HEK293T (cell line): Measurements from ENCODE around the gene INSIG2.
A peak's percentile ranks its signal among the peaks of the same experiment; 100 is the strongest.

Experiments
- CTCF ChIA-PET: fragments of 350-600 bp; formaldehyde crosslinking; extraction: SDS; loops from one replicate; lab custom pipeline; 2021; ENCODE audit warnings: antibody characterized with exemption, inconsistent platforms; lab: Yijun Ruan, JAX
- POLR2A ChIA-PET: fragments of 350-600 bp; formaldehyde crosslinking; extraction: SDS; loops from one replicate; lab custom pipeline; 2020; ENCODE audit warnings: antibody characterized with exemption, inconsistent platforms; lab: Yijun Ruan, JAX
- DNase-seq: peaks from one replicate; pipeline ENCODE4 v3.0.0; 2012; ENCODE audit warnings: mixed read lengths; ENCODE audit errors: extremely low spot score
- ARNT ChIP-seq: fragments of 450-650 bp; IDR thresholded peaks from 2 replicates; pipeline ENCODE4 v1.6.1; 2017; ENCODE audit warnings: mild to moderate bottlenecking
- BHLHE40 ChIP-seq: fragments of 450-650 bp; IDR thresholded peaks from 2 replicates; pipeline ENCODE4 v1.6.1; 2016; ENCODE audit warnings: mild to moderate bottlenecking, moderate library complexity, borderline replicate concordance
- CTBP1 ChIP-seq: fragments of 450-650 bp; IDR thresholded peaks from 2 replicates; pipeline ENCODE4 v1.6.1; 2016; ENCODE audit warnings: borderline replicate concordance
- ELF4 ChIP-seq: fragments of 450-650 bp; IDR thresholded peaks from 2 replicates; pipeline ENCODE4 v1.6.1; 2017; ENCODE audit warnings: antibody characterized with exemption
- FOXA1 ChIP-seq: fragments of 450-650 bp; IDR thresholded peaks from 2 replicates; pipeline ENCODE4 v1.6.1; 2016; ENCODE audit warnings: mild to moderate bottlenecking
- FOXK2 ChIP-seq: fragments of 450-650 bp; IDR thresholded peaks from 2 replicates; pipeline ENCODE4 v1.6.1; 2016; ENCODE audit warnings: mild to moderate bottlenecking
- FOXM1 ChIP-seq: fragments of 450-650 bp; IDR thresholded peaks from 2 replicates; pipeline ENCODE4 v1.6.1; 2017; ENCODE audit warnings: mild to moderate bottlenecking, borderline replicate concordance
- HDGF ChIP-seq: fragments of 450-650 bp; IDR thresholded peaks from 2 replicates; pipeline ENCODE4 v1.6.1; 2017; ENCODE audit warnings: antibody characterized with exemption, borderline replicate concordance
- L3MBTL2 ChIP-seq: fragments of 450-650 bp; conservative IDR thresholded peaks from 2 replicates; pipeline ENCODE4 v1.6.1; 2016; ENCODE audit warnings: mild to moderate bottlenecking
- LEF1 ChIP-seq: fragments of 450-650 bp; IDR thresholded peaks from 2 replicates; pipeline ENCODE4 v1.6.1; 2017; ENCODE audit warnings: mild to moderate bottlenecking, borderline replicate concordance
- NFRKB ChIP-seq: fragments of 450-650 bp; IDR thresholded peaks from 2 replicates; pipeline ENCODE4 v1.6.1; 2016; ENCODE audit warnings: mild to moderate bottlenecking, moderate library complexity
- SP1 ChIP-seq: fragments of 450-650 bp; IDR thresholded peaks from 2 replicates; pipeline ENCODE4 v1.6.1; 2017
- SUZ12 ChIP-seq: fragments of 450-650 bp; IDR thresholded peaks from 2 replicates; pipeline ENCODE4 v1.6.1; 2016; ENCODE audit warnings: mild to moderate bottlenecking
- TARDBP ChIP-seq: fragments of 450-650 bp; IDR thresholded peaks from 2 replicates; pipeline ENCODE4 v1.6.1; 2016
- ZNF384 ChIP-seq: fragments of 450-650 bp; IDR thresholded peaks from 2 replicates; pipeline ENCODE4 v1.6.1; 2016
- TF ChIP-seq, protein P1 (sequence below): fragments of 450-650 bp; IDR thresholded peaks from 2 replicates; pipeline ENCODE4 v1.6.1; 2016

INSIG2 gene

GRCh38 chr2:118047380-118047826, 40.9 kb upstream of the INSIG2 start:
- CTCF ChIA-PET: interaction anchor here (0.8 to 2.3 kb wide), 12 partner anchors 8 to 808 kb away, joined by 3 to 11 read pairs (median 4); no protein-coding TSS in a partner anchor
- TF ChIP-seq FOXM1: no peak
- DNase-seq: no peak
- POLR2A ChIA-PET: interaction anchor here (1.1 to 1.4 kb wide), 2 partner anchors 10 to 138 kb away, joined by 4 to 5 read pairs; no protein-coding TSS in a partner anchor

- DNase-seq: no peak
- POLR2A ChIA-PET: interaction anchor here (1.4 kb wide), 1 partner anchor 9 kb away, joined by 5 read pairs; no protein-coding TSS in a partner anchor
- CTCF ChIA-PET: interaction anchor here (0.8 kb wide), 1 partner anchor 35 kb away, joined by 3 read pairs; no protein-coding TSS in a partner anchor
- TF ChIP-seq ZNF384: no peak
- TF ChIP-seq SUZ12: no peak
- no peak for TF ChIP-seq BHLHE40
- no peak for TF ChIP-seq FOXK2
- no peak for TF ChIP-seq L3MBTL2
- no peak for TF ChIP-seq LEF1
- TF ChIP-seq FOXM1: no peak
- no peak for TF ChIP-seq HDGF
- no peak for TF ChIP-seq FOXA1
These were observed 39.9 kb upstream of the INSIG2 start for GRCh38 chr2:118048401-118048800.

- POLR2A ChIA-PET: no interaction called here
- CTCF ChIA-PET: no interaction called here
These were observed 39.0 kb upstream of the INSIG2 start for GRCh38 chr2:118049140-118049815.

DNA sequence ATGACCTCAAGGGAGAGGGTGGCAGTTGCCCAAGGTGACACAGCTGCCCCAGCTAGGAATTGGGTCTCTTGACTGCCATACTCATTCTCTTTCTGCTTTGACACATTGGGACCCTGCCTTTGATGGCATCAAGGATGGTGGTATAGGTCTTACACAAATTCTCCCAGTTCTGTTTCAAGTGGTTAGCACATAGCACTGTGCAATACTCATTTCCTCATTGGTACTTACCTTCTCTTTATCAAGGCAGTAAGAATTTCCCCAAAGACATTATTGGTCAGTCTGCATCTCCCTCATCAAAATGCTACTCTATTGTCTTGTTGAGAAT, 38.5 kb upstream of the INSIG2 start:
- ChIA-PET CTCF (no interaction called here), POLR2A (interaction anchor here (2.1 kb wide), 1 partner anchor 11 kb away, joined by 7 read pairs; no protein-coding TSS in a partner anchor)
- no peak for TF ChIP-seq BHLHE40
- no peak for TF ChIP-seq HDGF
- TF ChIP-seq LEF1: no peak
- no peak for TF ChIP-seq FOXA1
- TF ChIP-seq L3MBTL2: no peak
- TF ChIP-seq FOXK2: no peak
- no peak for TF ChIP-seq FOXM1
- TF ChIP-seq CTBP1: no peak
- TF ChIP-seq NFRKB: no peak
- TF ChIP-seq, protein P1, sequence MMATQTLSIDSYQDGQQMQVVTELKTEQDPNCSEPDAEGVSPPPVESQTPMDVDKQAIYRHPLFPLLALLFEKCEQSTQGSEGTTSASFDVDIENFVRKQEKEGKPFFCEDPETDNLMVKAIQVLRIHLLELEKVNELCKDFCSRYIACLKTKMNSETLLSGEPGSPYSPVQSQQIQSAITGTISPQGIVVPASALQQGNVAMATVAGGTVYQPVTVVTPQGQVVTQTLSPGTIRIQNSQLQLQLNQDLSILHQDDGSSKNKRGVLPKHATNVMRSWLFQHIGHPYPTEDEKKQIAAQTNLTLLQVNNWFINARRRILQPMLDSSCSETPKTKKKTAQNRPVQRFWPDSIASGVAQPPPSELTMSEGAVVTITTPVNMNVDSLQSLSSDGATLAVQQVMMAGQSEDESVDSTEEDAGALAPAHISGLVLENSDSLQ: no peak
- no peak for TF ChIP-seq ELF4
- TF ChIP-seq ARNT: no peak
- TF ChIP-seq SP1: no peak
- DNase-seq: no peak

More at GRCh38 chr2:118049140-118049815, 39.0 kb upstream of the INSIG2 start:
- no peak for DNase-seq
- TF ChIP-seq L3MBTL2 (no peak), ZNF384 (no peak)
- TF ChIP-seq, protein P1: peak; percentile 34; the same call in 1 of the 2 replicates

- ChIA-PET CTCF (no interaction called here), POLR2A (interaction anchor here (2.1 kb wide), 1 partner anchor 10 kb away, joined by 7 read pairs; no protein-coding TSS in a partner anchor)
- no peak for TF ChIP-seq CTBP1
- TF ChIP-seq, protein P1: peak; percentile 71
- DNase-seq: peak; percentile 19
These were observed 37.9 kb upstream of the INSIG2 start for GRCh38 chr2:118050386-118050785.

- ChIA-PET CTCF (interaction anchor here (0.9 to 1.6 kb wide), 2 partner anchors 11 to 14 kb away, joined by 3 to 8 read pairs; no protein-coding TSS in a partner anchor), POLR2A (interaction anchor here (2.1 kb wide), 1 partner anchor 9 kb away, joined by 7 read pairs; no protein-coding TSS in a partner anchor)
- DNase-seq: no peak
- no peak for TF ChIP-seq TARDBP
- no peak for TF ChIP-seq LEF1
- no peak for TF ChIP-seq ARNT
These were observed 37.3 kb upstream of the INSIG2 start for GRCh38 chr2:118050974-118051373.

GRCh38 chr2:118051826-118052358, 36.4 kb upstream of the INSIG2 start:
- ChIA-PET CTCF (interaction anchor here (0.7 to 1.6 kb wide), 2 partner anchors 10 to 77 kb away, joined by 3 to 8 read pairs; no protein-coding TSS in a partner anchor), POLR2A (interaction anchor here (2.1 kb wide), 1 partner anchor 9 kb away, joined by 7 read pairs; no protein-coding TSS in a partner anchor)
- no peak for TF ChIP-seq TARDBP
- TF ChIP-seq ELF4: no peak
- no peak for TF ChIP-seq SP1
- TF ChIP-seq FOXA1: no peak
- TF ChIP-seq FOXK2: no peak
- no peak for TF ChIP-seq NFRKB
- TF ChIP-seq, protein P1: no peak
- no peak for TF ChIP-seq LEF1
- no peak for TF ChIP-seq ARNT
- no peak for TF ChIP-seq FOXM1
- no peak for TF ChIP-seq ZNF384
- TF ChIP-seq HDGF: no peak
- DNase-seq: no peak
